Cerebellar nuclear complex (tissue), 1 donor: ENCODE results near the gene STRA6.

Experiments
- DNase-seq, 2 experiments: peaks; one replicate each; lab custom pipeline; 2025; lab: John Stamatoyannopoulos, UW

STRA6 gene

DNA sequence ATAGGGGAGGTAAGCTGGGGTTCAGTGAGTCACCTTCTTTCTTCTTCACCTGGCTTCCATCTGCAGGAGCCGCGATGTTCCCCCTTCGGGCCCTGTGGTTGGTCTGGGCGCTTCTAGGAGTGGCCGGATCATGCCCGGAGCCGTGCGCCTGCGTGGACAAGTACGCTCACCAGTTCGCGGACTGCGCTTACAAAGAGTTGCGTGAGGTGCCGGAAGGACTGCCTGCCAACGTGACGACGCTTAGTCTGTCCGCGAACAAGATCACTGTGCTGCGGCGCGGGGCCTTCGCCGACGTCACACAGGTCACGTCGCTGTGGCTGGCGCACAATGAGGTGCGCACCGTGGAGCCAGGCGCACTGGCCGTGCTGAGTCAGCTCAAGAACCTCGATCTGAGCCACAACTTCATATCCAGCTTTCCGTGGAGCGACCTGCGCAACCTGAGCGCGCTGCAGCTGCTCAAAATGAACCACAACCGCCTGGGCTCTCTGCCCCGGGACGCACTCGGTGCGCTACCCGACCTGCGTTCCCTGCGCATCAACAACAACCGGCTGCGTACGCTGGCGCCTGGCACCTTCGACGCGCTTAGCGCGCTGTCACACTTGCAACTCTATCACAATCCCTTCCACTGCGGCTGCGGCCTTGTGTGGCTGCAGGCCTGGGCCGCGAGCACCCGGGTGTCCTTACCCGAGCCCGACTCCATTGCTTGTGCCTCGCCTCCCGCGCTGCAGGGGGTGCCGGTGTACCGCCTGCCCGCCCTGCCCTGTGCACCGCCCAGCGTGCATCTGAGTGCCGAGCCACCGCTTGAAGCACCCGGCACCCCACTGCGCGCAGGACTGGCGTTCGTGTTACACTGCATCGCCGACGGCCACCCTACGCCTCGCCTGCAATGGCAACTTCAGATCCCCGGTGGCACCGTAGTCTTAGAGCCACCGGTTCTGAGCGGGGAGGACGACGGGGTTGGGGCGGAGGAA is 69.6 kb downstream of the STRA6 start:
- DNase-seq: no peak

DNA sequence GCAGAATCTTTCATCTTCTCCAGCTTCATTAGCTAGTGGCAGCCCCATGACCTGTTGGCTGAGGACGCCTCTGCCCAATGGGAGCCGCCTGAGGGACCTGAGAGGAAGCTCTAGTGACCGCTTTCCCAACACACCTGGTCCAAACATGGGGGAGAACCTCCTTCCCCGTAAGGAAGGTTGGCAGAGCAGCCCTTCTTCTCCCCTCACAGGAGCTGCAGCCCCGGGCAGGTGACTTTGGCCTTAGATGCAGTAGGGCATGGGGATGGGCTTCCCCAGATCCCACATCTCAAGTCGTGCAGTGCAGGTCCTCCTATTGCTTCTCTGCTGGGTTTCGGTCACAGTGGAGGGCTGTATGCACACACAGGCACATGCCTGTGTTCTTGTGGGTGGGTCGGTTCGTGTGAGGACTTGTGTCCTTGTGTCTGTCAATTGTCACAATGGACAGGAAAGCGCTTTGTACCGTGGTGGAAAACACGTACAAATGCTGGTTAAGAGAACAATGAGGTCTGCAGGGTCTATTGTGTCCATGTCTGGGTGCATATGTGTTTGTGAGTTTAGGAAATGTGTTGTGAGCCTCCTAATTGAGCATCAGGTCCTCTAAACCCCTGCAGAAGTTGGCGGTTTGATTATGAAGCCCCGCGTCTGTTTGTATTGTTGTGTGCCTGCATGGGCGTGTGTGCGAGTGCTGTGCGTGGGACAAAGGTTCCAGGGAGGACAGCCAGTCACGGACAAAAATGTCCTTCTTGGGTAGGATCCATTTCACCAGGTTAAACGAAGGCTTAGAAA is 70.8 kb downstream of the STRA6 start:
- no peak for DNase-seq

DNA sequence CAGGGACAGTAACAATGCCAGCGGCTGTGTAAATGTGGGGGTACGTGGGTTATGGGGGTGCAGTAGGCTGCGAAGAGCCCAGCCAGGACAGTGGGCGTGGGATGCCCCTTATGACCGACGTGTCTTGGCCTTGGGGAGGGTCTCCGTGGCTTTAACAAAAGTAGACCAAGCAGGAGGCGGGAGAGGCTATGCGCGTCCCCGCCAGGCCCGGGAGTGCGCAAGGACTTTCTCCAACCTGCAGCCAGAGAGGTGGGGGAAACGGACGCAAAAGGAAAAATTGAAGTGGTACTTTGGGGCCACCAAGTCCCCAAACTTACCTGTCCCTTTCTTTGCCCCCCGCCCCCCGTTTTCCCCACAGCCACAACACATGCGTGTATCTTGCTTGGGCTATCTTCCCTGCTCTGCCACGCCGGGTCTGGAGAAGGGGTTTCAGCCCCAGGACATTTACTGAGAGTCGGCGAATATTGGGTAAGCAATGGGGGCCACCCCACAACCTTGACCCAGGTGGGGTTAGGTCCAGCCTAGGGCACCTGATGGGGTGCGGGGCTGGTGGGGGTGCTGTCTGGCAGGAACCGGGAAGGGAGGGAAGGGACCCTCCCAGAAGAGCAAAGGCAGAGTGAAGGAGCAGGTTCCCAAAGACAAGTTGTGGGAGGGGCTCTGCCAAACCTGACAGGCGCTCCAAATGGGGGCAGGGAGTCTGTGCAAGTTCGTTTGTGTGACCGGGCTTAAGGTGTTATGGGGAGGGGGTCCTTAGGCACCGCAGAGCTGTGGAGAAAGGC is 71.5 kb downstream of the STRA6 start:
- DNase-seq: no peak

DNA sequence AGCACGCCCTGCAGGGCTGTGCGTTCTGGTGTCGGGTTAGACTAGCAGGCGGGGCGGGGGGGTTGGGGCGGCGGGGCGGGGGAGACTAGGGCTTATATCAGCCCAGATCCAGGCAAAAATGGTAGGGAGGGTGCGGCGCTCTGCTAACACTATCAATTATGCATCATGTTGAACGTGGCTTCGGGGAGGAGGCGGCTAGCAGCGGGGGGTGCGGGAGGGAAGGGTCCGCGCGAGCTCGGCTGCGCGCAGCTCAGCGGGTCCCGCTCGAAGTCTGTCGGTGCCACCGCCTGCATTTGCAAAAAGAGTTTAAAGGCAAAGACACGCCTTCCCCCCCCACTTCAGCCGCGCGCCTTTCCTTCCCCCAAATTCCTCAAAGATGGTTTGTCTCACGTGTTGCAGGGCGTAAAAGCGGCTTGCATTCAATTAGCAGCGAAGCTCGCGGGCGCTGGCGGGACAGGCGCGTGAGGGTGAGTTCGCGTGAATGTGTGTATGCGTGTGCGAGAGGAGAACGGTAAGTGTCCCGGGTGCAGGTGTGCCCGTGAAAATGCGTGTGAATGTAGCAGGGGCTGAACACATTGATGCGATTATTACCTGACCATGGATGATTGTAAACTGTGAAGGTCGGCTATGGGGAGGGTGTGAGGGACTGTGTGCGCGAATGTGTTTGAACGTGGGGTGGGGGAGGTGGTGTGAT is 72.3 kb downstream of the STRA6 start, which contains the start of gene ISLR2:
Gene ISLR2, plus strand, starts transcription at position 432 of the 694 bp plus-strand sequence. CDS start 2,169 bp downstream, outside the sequence.
- no peak for DNase-seq

DNA sequence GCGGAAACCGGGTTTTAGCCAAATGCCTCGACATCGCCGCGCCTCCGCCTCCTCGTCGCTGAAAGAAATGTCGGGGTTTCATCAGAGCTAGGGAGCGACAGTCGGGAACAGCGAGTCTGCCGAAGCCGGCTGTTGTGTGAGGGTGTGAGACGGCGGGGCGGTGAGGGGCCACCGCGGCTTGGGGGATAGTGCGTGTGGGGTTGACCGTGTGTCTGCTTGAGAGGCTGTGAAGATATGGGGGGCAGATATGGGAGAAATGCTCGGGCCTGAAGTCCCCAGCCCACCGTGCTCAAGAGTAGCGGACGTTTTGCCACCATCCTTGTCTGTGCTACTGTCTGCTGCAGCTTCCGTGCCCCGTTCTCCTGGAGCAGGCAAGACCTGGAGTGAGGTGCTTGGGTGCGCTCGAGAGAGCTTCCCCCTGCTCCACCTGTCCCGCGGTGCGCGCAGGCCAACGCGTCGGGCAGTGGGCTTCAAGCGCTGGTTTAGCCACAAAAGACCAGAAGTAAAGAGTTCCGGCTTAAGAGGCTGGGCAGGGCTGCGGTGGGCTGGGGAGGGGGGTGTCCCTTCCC is 72.9 kb downstream of the STRA6 start:
- no peak for DNase-seq
